Calu3 (cell line): ENCODE results near the gene BIN1. TPM values are rescaled to one million over a fixed set of nuclear protein-coding genes. Genes with fewer than 3 reads are reported as not detected.

ENCODE experiments used
- BruUV-seq: library from RNA; stranded (reverse); fragments of 400-500 nt; replicated peaks from 2 replicates; lab custom pipeline; 2021; lab: Mats Ljungman, UMichigan
- CTCF ChIA-PET: fragments of 300-600 bp; sonication (Branson Sonifier 250); formaldehyde crosslinking; loops from one replicate; lab custom pipeline; 2022; ENCODE audit warnings: antibody characterized with exemption; lab: Charles Lee
- DNase-seq: peaks from one replicate; pipeline ENCODE4 v3.0.0; 2022
- H3K27ac Mint-ChIP-seq: one replicate; pipeline ENCODE4 v1.8.0; 2022; ENCODE audit warnings: mixed read lengths; ENCODE audit not compliant: unreplicated experiment
- H3K27me3 Mint-ChIP-seq: one replicate; pipeline ENCODE4 v1.8.0; 2022; ENCODE audit warnings: mixed read lengths; ENCODE audit not compliant: unreplicated experiment
- H3K36me3 Mint-ChIP-seq: one replicate; pipeline ENCODE4 v1.8.0; 2022; ENCODE audit warnings: mild to moderate bottlenecking, moderate library complexity, mixed read lengths; ENCODE audit not compliant: insufficient read depth, unreplicated experiment
- H3K4me1 Mint-ChIP-seq: one replicate; pipeline ENCODE4 v1.8.0; 2022; ENCODE audit warnings: mild to moderate bottlenecking, low read depth, mixed read lengths; ENCODE audit not compliant: unreplicated experiment
- H3K4me3 Mint-ChIP-seq: one replicate; pipeline ENCODE4 v1.8.0; 2022; ENCODE audit warnings: mild to moderate bottlenecking, low read depth, moderate library complexity, mixed read lengths; ENCODE audit not compliant: unreplicated experiment
- H3K9me3 Mint-ChIP-seq: one replicate; pipeline ENCODE4 v1.8.0; 2022; ENCODE audit warnings: low read depth, mixed read lengths; ENCODE audit not compliant: unreplicated experiment
- CTCF ChIP-seq: fragments of 200-600 bp; IDR thresholded peaks from one replicate; pipeline ENCODE4 v1.8.0; 2022; ENCODE audit warnings: antibody characterized with exemption; ENCODE audit not compliant: unreplicated experiment
- intact Hi-C: fragments of 100-400 bp; cut with micrococcal nuclease; formaldehyde crosslinking; loops from one replicate; pipeline ENCODE4 v1.10.0; 2022; ENCODE audit not compliant: unreplicated experiment
- total RNA-seq: library from RNA; stranded (reverse); gene quantifications from 2 replicates; pipeline ENCODE4 v1.2.3, GENCODE V29; 2022

Gene BIN1
- total RNA-seq, 1 experiment from 2014 or later = 52.8 TPM

- Mint-ChIP-seq H3K36me3 (peaks cover 8% of the 10 kb centered on the region), H3K4me3 (peak overlapping the region; percentile 21), H3K27me3 (no peaks in the 10 kb centered on the region), H3K9me3 (no peaks in the 10 kb centered on the region), H3K27ac (peak overlapping the region; percentile 77), H3K4me1 (peaks cover 48% of the 10 kb centered on the region)
- intact Hi-C loops = no loop called here
- BruUV-seq = no TSS peak
- no peak for TF ChIP-seq CTCF
- DNase-seq = peak; percentile 50
- CTCF ChIA-PET = interaction anchor here (0.7 to 1.5 kb wide), 6 partner anchors 8 to 313 kb away, joined by 3 to 7 read pairs (median 4); no protein-coding TSS in a partner anchor
Observed at GRCh38 chr2:127085317-127085681, 21.7 kb downstream of the BIN1 start.

GRCh38 chr2:127084611-127085316 is 22.2 kb downstream of the BIN1 start:
- peak; percentile 18 for DNase-seq
- BruUV-seq = no TSS peak
- no peak for TF ChIP-seq CTCF
- peaks cover 8% of the 10 kb centered on the region for H3K36me3 Mint-ChIP-seq
- peak overlapping the region; percentile 21 for H3K4me3 Mint-ChIP-seq
- peak overlapping the region; percentile 77 for H3K27ac Mint-ChIP-seq
- CTCF ChIA-PET = interaction anchor here (0.7 to 1.5 kb wide), 5 partner anchors 8 to 314 kb away, joined by 3 to 7 read pairs (median 4); no protein-coding TSS in a partner anchor
- peaks cover 54% of the 10 kb centered on the region for H3K4me1 Mint-ChIP-seq
- no peaks in the 10 kb centered on the region for H3K27me3 Mint-ChIP-seq
- intact Hi-C loops = no loop called here
- H3K9me3 Mint-ChIP-seq = no peaks in the 10 kb centered on the region

GRCh38 chr2:127083819-127084503 is 23.0 kb downstream of the BIN1 start:
- CTCF ChIA-PET = interaction anchor here (1.0 to 1.5 kb wide), 3 partner anchors 10 to 17 kb away, joined by 3 to 7 read pairs (median 4); no protein-coding TSS in a partner anchor
- Mint-ChIP-seq H3K27ac (no peak overlapping the region), H3K4me1 (peaks cover 62% of the 10 kb centered on the region), H3K36me3 (peaks cover 8% of the 10 kb centered on the region), H3K4me3 (no peak overlapping the region), H3K9me3 (no peaks in the 10 kb centered on the region), H3K27me3 (no peaks in the 10 kb centered on the region)
- DNase-seq = no peak
- no peak for TF ChIP-seq CTCF
- intact Hi-C loops = no loop called here
- BruUV-seq = no TSS peak

GRCh38 chr2:127082974-127083373 is 24.0 kb downstream of the BIN1 start:
- DNase-seq = no peak
- intact Hi-C loops = no loop called here
- Mint-ChIP-seq H3K27ac (no peak overlapping the region), H3K36me3 (peaks cover 8% of the 10 kb centered on the region), H3K4me3 (no peak overlapping the region), H3K27me3 (no peaks in the 10 kb centered on the region), H3K9me3 (no peaks in the 10 kb centered on the region), H3K4me1 (peaks cover 71% of the 10 kb centered on the region)
- no peak for TF ChIP-seq CTCF
- BruUV-seq = no TSS peak
- CTCF ChIA-PET = no interaction called here
